PC-9 (cell line): ENCODE measurements around the gene HLA-DRA.

Experiments used
- CTCF ChIP-seq: fragments of 200-600 bp; sonication (generic); conservative IDR thresholded peaks from 2 replicates; pipeline ENCODE4 v1.6.1; 2017; ENCODE audit warnings: mixed run types, antibody characterized with exemption, mild to moderate bottlenecking, moderate library complexity
- EZH2 ChIP-seq: fragments of 200-600 bp; sonication (generic); IDR thresholded peaks from 2 replicates; pipeline ENCODE4 v1.8.0; 2017; ENCODE audit warnings: antibody characterized with exemption, low read depth

DNA sequence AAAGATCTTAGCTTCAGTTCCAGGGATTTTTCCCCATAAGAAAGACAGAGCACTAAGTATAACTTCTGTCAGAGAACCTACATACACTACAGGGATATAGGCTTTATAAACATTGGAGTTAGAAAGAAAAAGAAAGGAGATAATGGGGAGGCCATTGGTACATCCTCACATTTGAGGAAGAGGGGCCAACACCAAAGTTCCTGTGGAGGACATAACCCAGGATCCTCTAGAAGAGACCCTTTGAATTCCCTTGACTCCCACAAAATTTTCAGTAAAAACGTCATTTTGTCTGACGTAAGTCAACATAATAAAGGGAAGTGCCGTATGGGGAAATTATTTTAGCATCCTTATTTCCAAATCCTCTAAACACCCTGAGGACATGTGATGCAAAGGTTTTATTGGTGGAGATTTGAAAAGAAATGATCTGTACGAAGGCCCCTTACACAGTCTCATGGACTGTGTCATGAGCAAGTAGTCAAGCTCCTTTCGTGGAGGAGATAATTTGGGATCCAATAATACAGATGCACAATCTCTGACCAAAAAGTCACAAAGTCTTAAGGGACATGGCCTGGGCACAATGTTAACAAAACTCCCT is 33.2 kb downstream of the HLA-DRA start:
- TF ChIP-seq CTCF (no peak), EZH2 (no peak)
